Measurements from ENCODE around the gene GALNT1. TPM values are rescaled to one million over a fixed set of nuclear protein-coding genes. Genes with fewer than 3 reads are reported as not detected.

The GALNT1 gene
- total RNA-seq, 1 experiment from 2014 or later: 77.9 TPM

DNA sequence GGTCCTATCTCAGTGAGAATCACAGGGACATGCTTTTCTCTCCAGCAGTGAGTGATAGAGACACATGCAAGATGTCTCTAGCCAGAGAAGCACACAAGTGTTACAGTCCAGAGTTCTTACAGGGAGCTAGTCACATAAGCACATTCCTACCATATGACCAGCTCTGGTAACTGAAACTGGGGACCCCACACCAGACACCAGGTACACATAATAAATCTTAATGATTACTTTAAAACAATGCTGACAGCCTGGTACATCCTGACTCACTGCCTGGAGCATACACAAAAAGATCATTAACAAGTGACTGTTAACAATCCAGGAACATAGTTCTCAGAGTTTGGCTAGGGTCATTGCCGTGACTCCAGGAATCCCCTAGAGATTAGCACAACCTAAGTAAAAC, 53.6 kb downstream of the GALNT1 start:
- TF ChIP-seq, protein P1, sequence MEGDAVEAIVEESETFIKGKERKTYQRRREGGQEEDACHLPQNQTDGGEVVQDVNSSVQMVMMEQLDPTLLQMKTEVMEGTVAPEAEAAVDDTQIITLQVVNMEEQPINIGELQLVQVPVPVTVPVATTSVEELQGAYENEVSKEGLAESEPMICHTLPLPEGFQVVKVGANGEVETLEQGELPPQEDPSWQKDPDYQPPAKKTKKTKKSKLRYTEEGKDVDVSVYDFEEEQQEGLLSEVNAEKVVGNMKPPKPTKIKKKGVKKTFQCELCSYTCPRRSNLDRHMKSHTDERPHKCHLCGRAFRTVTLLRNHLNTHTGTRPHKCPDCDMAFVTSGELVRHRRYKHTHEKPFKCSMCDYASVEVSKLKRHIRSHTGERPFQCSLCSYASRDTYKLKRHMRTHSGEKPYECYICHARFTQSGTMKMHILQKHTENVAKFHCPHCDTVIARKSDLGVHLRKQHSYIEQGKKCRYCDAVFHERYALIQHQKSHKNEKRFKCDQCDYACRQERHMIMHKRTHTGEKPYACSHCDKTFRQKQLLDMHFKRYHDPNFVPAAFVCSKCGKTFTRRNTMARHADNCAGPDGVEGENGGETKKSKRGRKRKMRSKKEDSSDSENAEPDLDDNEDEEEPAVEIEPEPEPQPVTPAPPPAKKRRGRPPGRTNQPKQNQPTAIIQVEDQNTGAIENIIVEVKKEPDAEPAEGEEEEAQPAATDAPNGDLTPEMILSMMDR (conservative IDR thresholded peaks at IDR 0.05): no peak
- Histone ChIP-seq H3K56ac (ENCODE audit: insufficient read length, low read depth, low read length) (no peak overlapping the region), H3K4me1 (ENCODE audit: insufficient read depth, low read length) (no peaks in the 10 kb centered on the region), H3K23me2 (ENCODE audit: insufficient read length, low read depth, low read length, poor library complexity, severe bottlenecking) (no peaks in the 10 kb centered on the region), H2BK5ac (ENCODE audit: insufficient read length, low read length) (no peak overlapping the region), H3K4ac (ENCODE audit: low read depth, low read length) (no peak overlapping the region), H3K14ac (ENCODE audit: insufficient read depth, low read length) (no peak overlapping the region), H2BK120ac (ENCODE audit: low read depth, low read length, poor library complexity, severe bottlenecking) (no peak overlapping the region), H3K4me2 (ENCODE audit: insufficient read depth, insufficient read length, low read length) (no peak overlapping the region), H2BK15ac (ENCODE audit: low read depth, low read length) (no peak overlapping the region), H3K27ac (ENCODE audit: insufficient read length, low read depth, low read length) (no peak overlapping the region), H3K18ac (ENCODE audit: insufficient read length, low read depth, low read length) (no peak overlapping the region), H3T11ph (ENCODE audit: low read length) (no peak overlapping the region), H3K79me1 (ENCODE audit: insufficient read depth, low read depth, low read length, poor library complexity, severe bottlenecking) (no peaks in the 10 kb centered on the region), H3K79me2 (ENCODE audit: insufficient read depth, low read length) (no peaks in the 10 kb centered on the region; the same call in 1 of the 2 replicates), H4K5ac (ENCODE audit: insufficient read length, low read depth, low read length) (no peak overlapping the region), H3K23ac (ENCODE audit: insufficient read length, low read depth, low read length) (no peak overlapping the region), H4K20me1 (ENCODE audit: control insufficient read depth, insufficient read depth, insufficient read length) (no peaks in the 10 kb centered on the region), H2BK20ac (ENCODE audit: low read depth, low read length, poor library complexity, severe bottlenecking) (no peak overlapping the region), H2AK5ac (ENCODE audit: insufficient read length, low read length) (no peak overlapping the region), H3K9ac (ENCODE audit: extremely low read depth, insufficient read length, low read length) (no peak overlapping the region), H4K8ac (replicated peaks; ENCODE audit: insufficient read length, low read depth, low read length) (no peak overlapping the region), H2BK12ac (ENCODE audit: insufficient read length, low read depth, low read length) (no peak overlapping the region), H3K9me3 (ENCODE audit: control insufficient read depth, low read depth, low read length) (peaks cover 5% of the 10 kb centered on the region), H2AFZ (ENCODE audit: low read length) (no peak overlapping the region), H4K91ac (ENCODE audit: insufficient read length, low read depth, low read length) (no peak overlapping the region), H3K27me3 (ENCODE audit: insufficient read depth, low read length) (no peaks in the 10 kb centered on the region)
- Mint-ChIP-seq H3K4me3 (no peak overlapping the region), H3K36me3 (ENCODE audit: insufficient read depth in 1 of 3, low read depth in 3 of 3) (peaks cover 20 to 31% (median 21%) of the 10 kb centered on the region in 3 experiments; a peak in 6 of 7 replicates), H3K9me3 (peaks cover 3 to 16% of the 10 kb centered on the region in 2 experiments), H3K27ac (no peak overlapping the region), H3K4me1 (0 out of 4 replicates have a peak, but pooled peaks cover 0 to 2% of the 10 kb centered on the region in 2 experiments), H3K27me3 (ENCODE audit: low read depth) (no peaks in the 10 kb centered on the region)
- WGBS (ENCODE audit: extremely low coverage, insufficient read length, low lambda C conversion rate): no CpG with 5 or more reads among the region's 1 CpG
- DNase-seq: no peak
